Neural crest cell (in vitro differentiated cells): ENCODE results near the gene FKBP2. TPM values are rescaled to one million over a fixed set of nuclear protein-coding genes. Genes with fewer than 3 reads are reported as not detected.

Source experiments
- DNase-seq: peaks from one replicate; pipeline ENCODE4 v3.0.0; 2021; ENCODE audit warnings: low read depth, mixed read lengths, low spot score
- H3K27ac Mint-ChIP-seq: one replicate; pipeline ENCODE4 v1.8.0; 2021; ENCODE audit warnings: mild to moderate bottlenecking, mixed read lengths; ENCODE audit not compliant: unreplicated experiment
- H3K27me3 Mint-ChIP-seq: 2 replicates; pipeline ENCODE4 v1.8.0; 2021; ENCODE audit warnings: low read depth, mild to moderate bottlenecking, mixed read lengths
- H3K36me3 Mint-ChIP-seq: 2 replicates; pipeline ENCODE4 v1.8.0; 2021; ENCODE audit warnings: low read depth, mild to moderate bottlenecking, mixed read lengths
- H3K4me1 Mint-ChIP-seq: 2 replicates; pipeline ENCODE4 v1.8.0; 2021; ENCODE audit warnings: mixed read lengths
- H3K4me3 Mint-ChIP-seq: one replicate; pipeline ENCODE4 v1.8.0; 2021; ENCODE audit warnings: mild to moderate bottlenecking, mixed read lengths
- H3K9me3 Mint-ChIP-seq: 2 replicates; pipeline ENCODE4 v1.8.0; 2021; ENCODE audit warnings: mixed read lengths
- total RNA-seq: library from RNA; stranded (reverse); gene quantifications from 2 replicates; pipeline ENCODE4 v1.2.1, GENCODE V29; 2021
- TF ChIP-seq, protein P1 (sequence below): fragments of 200-600 bp; sonication (generic); conservative IDR thresholded peaks from 2 replicates; pipeline ENCODE4 v1.5.0; 2021; ENCODE audit warnings: antibody characterized with exemption, mild to moderate bottlenecking

The FKBP2 gene
- total RNA-seq, 1 donor from 2014 or later: 29.2 TPM

DNA sequence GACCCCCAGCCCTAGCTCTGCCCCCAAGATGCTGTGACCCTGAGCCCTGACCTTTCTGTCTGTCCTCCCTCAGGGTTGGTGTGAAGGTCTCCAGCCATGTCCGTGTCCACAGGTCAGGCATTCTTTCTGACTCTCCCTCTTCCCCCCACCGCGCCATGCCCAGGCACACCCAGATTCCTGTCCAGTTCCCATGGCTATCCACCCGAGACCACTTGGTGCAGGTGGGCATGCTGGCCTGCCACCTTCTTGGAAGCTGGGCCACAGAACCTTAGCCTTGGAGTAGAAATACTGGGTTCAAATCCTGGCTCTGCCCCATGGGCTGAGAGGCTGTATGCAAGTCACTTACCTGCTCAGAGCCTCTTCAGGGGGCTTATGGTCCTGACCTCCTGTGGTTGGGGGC lies 8.1 kb downstream of the FKBP2 start:
- Mint-ChIP-seq H3K9me3 (no peaks in the 10 kb centered on the region), H3K4me1 (peaks cover 27% of the 10 kb centered on the region), H3K4me3 (peak overlapping the region; percentile 84), H3K27ac (no peak overlapping the region), H3K27me3 (peaks cover 3% of the 10 kb centered on the region), H3K36me3 (no peaks in the 10 kb centered on the region)
- TF ChIP-seq, protein P1, sequence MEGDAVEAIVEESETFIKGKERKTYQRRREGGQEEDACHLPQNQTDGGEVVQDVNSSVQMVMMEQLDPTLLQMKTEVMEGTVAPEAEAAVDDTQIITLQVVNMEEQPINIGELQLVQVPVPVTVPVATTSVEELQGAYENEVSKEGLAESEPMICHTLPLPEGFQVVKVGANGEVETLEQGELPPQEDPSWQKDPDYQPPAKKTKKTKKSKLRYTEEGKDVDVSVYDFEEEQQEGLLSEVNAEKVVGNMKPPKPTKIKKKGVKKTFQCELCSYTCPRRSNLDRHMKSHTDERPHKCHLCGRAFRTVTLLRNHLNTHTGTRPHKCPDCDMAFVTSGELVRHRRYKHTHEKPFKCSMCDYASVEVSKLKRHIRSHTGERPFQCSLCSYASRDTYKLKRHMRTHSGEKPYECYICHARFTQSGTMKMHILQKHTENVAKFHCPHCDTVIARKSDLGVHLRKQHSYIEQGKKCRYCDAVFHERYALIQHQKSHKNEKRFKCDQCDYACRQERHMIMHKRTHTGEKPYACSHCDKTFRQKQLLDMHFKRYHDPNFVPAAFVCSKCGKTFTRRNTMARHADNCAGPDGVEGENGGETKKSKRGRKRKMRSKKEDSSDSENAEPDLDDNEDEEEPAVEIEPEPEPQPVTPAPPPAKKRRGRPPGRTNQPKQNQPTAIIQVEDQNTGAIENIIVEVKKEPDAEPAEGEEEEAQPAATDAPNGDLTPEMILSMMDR: no peak
- no peak for DNase-seq

DNA sequence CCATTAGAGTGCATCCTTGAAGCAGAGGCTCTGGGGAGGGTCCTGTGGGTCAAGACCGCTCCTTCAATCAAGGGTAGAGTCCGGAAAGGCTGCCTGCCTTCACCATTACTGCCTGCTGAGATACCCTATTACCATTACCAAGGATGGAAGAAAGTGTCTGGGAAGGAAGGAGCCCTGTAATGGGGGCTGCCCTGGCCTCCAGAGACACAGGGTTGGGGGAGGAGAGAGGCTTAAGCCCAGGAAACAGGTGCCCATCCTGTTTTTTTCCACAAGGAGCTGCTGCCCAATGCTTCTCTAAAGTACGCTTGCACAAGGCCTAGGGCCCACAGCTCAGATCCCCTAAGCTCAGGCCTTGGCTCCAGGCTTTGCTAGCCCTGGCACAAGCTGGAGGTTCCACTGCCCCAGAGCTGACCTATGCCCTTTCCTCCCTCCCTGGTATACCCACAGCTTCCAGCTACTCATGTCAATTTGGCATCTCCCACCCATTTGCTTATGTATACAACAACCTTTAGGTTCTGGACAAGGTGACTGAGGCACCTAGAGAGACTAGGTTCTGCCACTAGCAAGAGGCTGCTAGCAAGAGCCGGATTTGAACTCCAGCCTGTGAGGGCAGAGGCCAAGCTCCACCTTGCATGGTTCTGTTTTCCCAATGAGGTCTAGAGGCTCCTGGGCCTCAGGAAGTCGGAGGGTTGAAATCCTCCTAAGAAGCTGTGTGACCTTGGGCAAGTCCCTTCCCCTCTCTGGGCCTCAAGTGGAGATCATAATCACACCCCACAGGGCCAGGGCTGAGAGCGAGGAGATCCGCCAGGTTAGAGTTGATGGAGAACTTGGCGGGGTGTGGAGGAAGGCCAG lies 8.9 kb downstream of the FKBP2 start:
- Mint-ChIP-seq H3K4me3 (peak overlapping the region; percentile 84), H3K9me3 (no peaks in the 10 kb centered on the region), H3K36me3 (no peaks in the 10 kb centered on the region), H3K27me3 (peaks cover 3% of the 10 kb centered on the region), H3K4me1 (peaks cover 28% of the 10 kb centered on the region), H3K27ac (no peak overlapping the region)
- no peak for DNase-seq
- TF ChIP-seq, protein P1: no peak

DNA sequence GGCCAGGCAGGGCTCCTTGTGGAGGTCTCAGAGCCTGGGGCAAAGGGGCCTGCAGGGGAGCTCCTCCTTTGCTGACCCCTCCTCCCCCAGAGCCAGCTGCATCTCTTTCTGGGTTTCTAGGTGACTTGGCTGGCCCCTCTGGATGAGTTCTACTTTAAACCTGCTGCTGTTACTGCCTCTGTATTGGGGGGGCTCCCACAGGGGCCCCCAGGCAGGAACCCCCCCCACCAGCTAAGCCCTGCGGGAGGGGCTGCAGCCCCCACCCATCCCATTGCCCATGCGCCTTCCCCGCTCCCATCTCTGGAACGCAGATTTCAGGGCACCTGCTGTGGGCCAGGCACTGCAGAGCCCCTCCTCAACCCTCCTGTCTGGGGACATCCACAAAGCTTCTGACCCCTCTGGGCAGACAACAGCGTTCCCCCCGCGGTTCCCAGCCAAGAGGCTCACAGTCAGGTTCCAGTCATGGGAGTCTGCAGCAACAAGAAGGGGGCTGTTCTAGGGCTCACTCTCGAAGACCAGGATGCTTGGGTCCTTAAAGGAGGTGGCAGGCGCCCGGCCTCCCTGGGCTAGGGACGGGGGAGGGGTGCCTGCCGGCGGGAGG lies 9.6 kb downstream of the FKBP2 start:
- Mint-ChIP-seq H3K27me3 (peaks cover 3% of the 10 kb centered on the region), H3K4me1 (peaks cover 28% of the 10 kb centered on the region), H3K27ac (no peak overlapping the region), H3K36me3 (no peaks in the 10 kb centered on the region), H3K9me3 (no peaks in the 10 kb centered on the region), H3K4me3 (peak overlapping the region; percentile 88)
- DNase-seq: no peak
- TF ChIP-seq, protein P1: no peak

DNA sequence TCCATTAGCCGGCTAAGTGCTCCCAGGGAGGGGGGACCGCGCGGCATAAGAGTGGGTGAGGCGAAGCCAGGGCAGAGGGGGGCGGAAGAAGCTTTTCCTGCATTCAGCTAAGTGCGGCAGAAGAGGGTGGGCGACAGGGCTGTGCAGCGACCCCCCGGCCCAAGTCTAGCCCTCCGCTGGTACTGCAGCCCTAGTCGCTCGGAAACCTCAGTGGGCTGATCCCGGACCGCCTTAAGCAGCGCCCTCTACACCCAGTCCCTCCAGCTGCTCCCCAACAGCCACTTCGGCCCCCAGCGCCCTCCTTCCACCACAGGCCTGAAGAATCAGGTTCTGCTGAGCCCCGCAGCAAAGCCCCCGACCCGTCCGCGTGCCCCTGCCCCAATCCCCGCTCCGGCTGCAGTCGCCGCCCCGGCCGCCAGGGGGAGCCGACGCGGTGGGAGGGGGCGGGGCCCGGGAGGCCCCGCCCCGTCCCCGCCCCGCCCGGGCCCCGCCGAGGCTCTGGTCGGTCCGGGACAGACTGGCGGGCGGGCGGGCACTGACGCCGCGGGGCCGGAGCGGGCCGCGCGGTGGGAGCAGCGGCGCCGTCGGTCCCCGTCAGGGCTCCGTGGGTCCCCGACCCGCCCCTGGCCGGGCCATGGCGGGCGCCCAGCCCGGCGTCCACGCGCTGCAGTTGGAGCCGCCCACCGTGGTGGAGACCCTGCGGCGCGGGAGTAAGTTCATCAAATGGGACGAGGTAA lies 10.3 kb downstream of the FKBP2 start, which contains the start of gene PLCB3:
Gene PLCB3 (plus strand): TSS at position 515 of the 737 bp plus-strand sequence. CDS start 120 bp downstream, at position 635.
- Mint-ChIP-seq H3K36me3 (no peaks in the 10 kb centered on the region), H3K9me3 (no peaks in the 10 kb centered on the region), H3K4me1 (peaks cover 28% of the 10 kb centered on the region), H3K4me3 (peak within 1 kb of the TSS; percentile 90), H3K27me3 (peaks cover 3% of the 10 kb centered on the region), H3K27ac (no peak within 1 kb of the TSS)
- TF ChIP-seq, protein P1: peak; percentile 87
- peak; percentile 72 for DNase-seq

DNA sequence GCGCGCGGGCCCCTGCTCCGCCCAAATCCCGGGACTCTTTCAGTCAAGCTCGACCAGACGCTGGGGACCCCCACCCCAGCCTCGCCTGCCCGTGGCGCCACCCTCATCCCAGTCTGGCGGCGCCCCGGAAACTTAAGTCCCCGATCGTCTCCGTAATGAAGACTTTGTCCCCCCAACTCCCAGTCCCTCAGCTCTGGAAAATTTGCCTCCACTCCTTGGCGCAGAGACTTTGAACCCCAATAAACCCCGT lies 10.8 kb downstream of the FKBP2 start:
- no peak for DNase-seq
- peaks cover 3% of the 10 kb centered on the region for H3K27me3 Mint-ChIP-seq
- H3K27ac Mint-ChIP-seq: no peak overlapping the region
- H3K4me1 Mint-ChIP-seq: peaks cover 28% of the 10 kb centered on the region
- H3K9me3 Mint-ChIP-seq: no peaks in the 10 kb centered on the region
- H3K36me3 Mint-ChIP-seq: no peaks in the 10 kb centered on the region
- peak overlapping the region; percentile 90 for H3K4me3 Mint-ChIP-seq
- TF ChIP-seq, protein P1: no peak
